H9 (cell line): ENCODE data around the gene NACC2. TPM values are rescaled to one million over a fixed set of nuclear protein-coding genes. Genes with fewer than 3 reads are reported as not detected.

Source experiments
- DNase-seq: peaks from one replicate; pipeline ENCODE4 v3.0.0-alpha.2; 2017
- H2AFZ ChIP-seq: one replicate; pipeline ENCODE4 v1.6.1; 2013; ENCODE audit warnings: mild to moderate bottlenecking, low read length, control low read depth, moderate library complexity
- H2AK5ac ChIP-seq: 2 replicates; pipeline ENCODE4 v1.6.1; 2013; ENCODE audit warnings: low read length, control low read depth, mixed read lengths; ENCODE audit not compliant: insufficient read length
- H2BK120ac ChIP-seq: one replicate; pipeline ENCODE4 v1.6.1; 2013; ENCODE audit warnings: low read depth, mild to moderate bottlenecking, low read length, control low read depth, inconsistent platforms; ENCODE audit not compliant: poor library complexity, severe bottlenecking
- H2BK12ac ChIP-seq: 2 replicates; pipeline ENCODE4 v1.6.1; 2013; ENCODE audit warnings: low read length, control low read depth, mixed read lengths, low read depth; ENCODE audit not compliant: insufficient read length
- H2BK15ac ChIP-seq: 2 replicates; pipeline ENCODE4 v1.6.1; 2013; ENCODE audit warnings: low read depth, low read length, control low read depth
- H2BK20ac ChIP-seq: one replicate; pipeline ENCODE4 v1.6.1; 2013; ENCODE audit warnings: low read depth, mild to moderate bottlenecking, low read length, control low read depth, inconsistent platforms; ENCODE audit not compliant: poor library complexity, severe bottlenecking
- H2BK5ac ChIP-seq: 2 replicates; pipeline ENCODE4 v1.6.1; 2013; ENCODE audit warnings: low read length, control low read depth, mixed read lengths; ENCODE audit not compliant: insufficient read length
- H3K14ac ChIP-seq: 2 replicates; pipeline ENCODE4 v1.6.1; 2013; ENCODE audit warnings: low read length, control low read depth; ENCODE audit not compliant: insufficient read depth
- H3K18ac ChIP-seq: 2 replicates; pipeline ENCODE4 v1.6.1; 2013; ENCODE audit warnings: low read depth, mild to moderate bottlenecking, mixed read lengths, low read length, control low read depth; ENCODE audit not compliant: insufficient read length
- H3K23ac ChIP-seq: 2 replicates; pipeline ENCODE4 v1.6.1; 2013; ENCODE audit warnings: low read length, control low read depth, mixed read lengths, low read depth; ENCODE audit not compliant: insufficient read length
- H3K23me2 ChIP-seq: 2 replicates; pipeline ENCODE4 v1.6.1; 2013; ENCODE audit warnings: low read depth, mild to moderate bottlenecking, mixed read lengths, low read length, control low read depth; ENCODE audit not compliant: insufficient read length, poor library complexity, severe bottlenecking
- H3K27ac ChIP-seq: 2 replicates; pipeline ENCODE4 v1.5.1; 2013; ENCODE audit warnings: low read length, control low read depth, mixed read lengths, low read depth; ENCODE audit not compliant: insufficient read length
- H3K27me3 ChIP-seq: 2 replicates; pipeline ENCODE4 v1.6.1; 2013; ENCODE audit warnings: low read length, control low read depth, inconsistent platforms; ENCODE audit not compliant: insufficient read depth
- H3K4ac ChIP-seq: 2 replicates; pipeline ENCODE4 v1.6.1; 2013; ENCODE audit warnings: low read depth, mild to moderate bottlenecking, control low read depth, inconsistent platforms, low read length, moderate library complexity
- H3K4me1 ChIP-seq: 2 replicates; pipeline ENCODE4 v1.6.1; 2013; ENCODE audit warnings: low read length, control low read depth, inconsistent platforms; ENCODE audit not compliant: insufficient read depth
- H3K4me2 ChIP-seq: 2 replicates; pipeline ENCODE4 v1.6.1; 2013; ENCODE audit warnings: low read length, control low read depth, mixed read lengths; ENCODE audit not compliant: insufficient read length, insufficient read depth
- H3K56ac ChIP-seq: 2 replicates; pipeline ENCODE4 v1.6.1; 2013; ENCODE audit warnings: low read depth, mild to moderate bottlenecking, mixed read lengths, low read length, control low read depth; ENCODE audit not compliant: insufficient read length
- H3K79me1 ChIP-seq: 2 replicates; pipeline ENCODE4 v1.6.1; 2013; ENCODE audit warnings: low read depth, mild to moderate bottlenecking, moderate library complexity, low read length, control low read depth, inconsistent platforms; ENCODE audit not compliant: insufficient read depth, poor library complexity, severe bottlenecking
- H3K79me2 ChIP-seq: 2 replicates; pipeline ENCODE4 v1.6.1; 2013; ENCODE audit warnings: low read length, control low read depth, inconsistent platforms; ENCODE audit not compliant: insufficient read depth
- H3K9ac ChIP-seq: 2 replicates; pipeline ENCODE4 v1.6.1; 2013; ENCODE audit warnings: low read length, control low read depth, mixed read lengths; ENCODE audit not compliant: insufficient read length; ENCODE audit errors: extremely low read depth
- H3K9me3 ChIP-seq: one replicate; pipeline ENCODE4 v1.6.1; 2013; ENCODE audit warnings: low read depth, low read length, inconsistent platforms; ENCODE audit not compliant: control insufficient read depth
- H3T11ph ChIP-seq: one replicate; pipeline ENCODE4 v1.6.1; 2013; ENCODE audit warnings: mild to moderate bottlenecking, low read length, control low read depth, inconsistent platforms
- H4K20me1 ChIP-seq: one replicate; pipeline ENCODE4 v1.6.1; 2013; ENCODE audit not compliant: control insufficient read depth, insufficient read length, insufficient read depth
- H4K5ac ChIP-seq: 2 replicates; pipeline ENCODE4 v1.6.1; 2013; ENCODE audit warnings: low read depth, mild to moderate bottlenecking, mixed read lengths, low read length, control low read depth; ENCODE audit not compliant: insufficient read length
- H4K8ac ChIP-seq: replicated peaks from 2 replicates; pipeline ENCODE4 v1.6.1; 2013; ENCODE audit warnings: low read length, control low read depth, mixed read lengths, low read depth; ENCODE audit not compliant: insufficient read length
- H4K91ac ChIP-seq: 2 replicates; pipeline ENCODE4 v1.6.1; 2013; ENCODE audit warnings: low read depth, mild to moderate bottlenecking, moderate library complexity, mixed read lengths, low read length, control low read depth; ENCODE audit not compliant: insufficient read length
- H3K27ac Mint-ChIP-seq, 3 experiments: 2 replicates in 2 of 3; 3 replicates in 1 of 3; pipeline ENCODE4 v1.8.0; 2020 to 2021; ENCODE audit warnings: mixed read lengths in 3 of 3, mild to moderate bottlenecking in 1 of 3, moderate library complexity in 1 of 3
- H3K27me3 Mint-ChIP-seq: 2 replicates; pipeline ENCODE4 v1.8.0; 2021; ENCODE audit warnings: low read depth, mild to moderate bottlenecking, moderate library complexity, mixed read lengths
- H3K36me3 Mint-ChIP-seq, 3 experiments: 2 replicates in 2 of 3; 3 replicates in 1 of 3; pipeline ENCODE4 v1.8.0; 2020 to 2021; ENCODE audit warnings: low read depth in 3 of 3, mixed read lengths in 3 of 3; ENCODE audit not compliant: insufficient read depth in 1 of 3
- H3K4me1 Mint-ChIP-seq, 2 experiments: 2 replicates each; pipeline ENCODE4 v1.8.0; 2020; ENCODE audit warnings: mixed read lengths in 2 of 2
- H3K4me3 Mint-ChIP-seq, 2 experiments: 2 replicates in 1 of 2; 3 replicates in 1 of 2; pipeline ENCODE4 v1.8.0; 2020 to 2021; ENCODE audit warnings: mild to moderate bottlenecking in 2 of 2, mixed read lengths in 2 of 2, moderate library complexity in 1 of 2
- H3K9me3 Mint-ChIP-seq, 2 experiments: 2 replicates in 1 of 2; 3 replicates in 1 of 2; pipeline ENCODE4 v1.8.0; 2020; ENCODE audit warnings: mild to moderate bottlenecking in 2 of 2, mixed read lengths in 2 of 2, moderate library complexity in 1 of 2
- WGBS: extraction: QIAGEN DNeasy Blood & Tissue Kit; methylation state at CpG from one replicate; pipeline ENCODE4 v1.1.7; 2013; ENCODE audit warnings: missing lambda C conversion rate, low lambda C conversion rate, mixed read lengths; ENCODE audit not compliant: insufficient read length; ENCODE audit errors: extremely low coverage; 5-methylcytosine and 5-hydroxymethylcytosine counted together
- total RNA-seq: library from RNA; stranded (reverse); gene quantifications from 2 replicates; pipeline ENCODE4 v1.2.1, GENCODE V29; 2021
- TF ChIP-seq, protein P1 (sequence below): fragments of 200-600 bp; sonication (generic); conservative IDR thresholded peaks from 3 replicates; pipeline ENCODE4 v1.8.0; 2021; ENCODE audit warnings: antibody characterized with exemption, mild to moderate bottlenecking

Gene NACC2
- total RNA-seq, 1 experiment from 2014 or later = 11.5 TPM

DNA sequence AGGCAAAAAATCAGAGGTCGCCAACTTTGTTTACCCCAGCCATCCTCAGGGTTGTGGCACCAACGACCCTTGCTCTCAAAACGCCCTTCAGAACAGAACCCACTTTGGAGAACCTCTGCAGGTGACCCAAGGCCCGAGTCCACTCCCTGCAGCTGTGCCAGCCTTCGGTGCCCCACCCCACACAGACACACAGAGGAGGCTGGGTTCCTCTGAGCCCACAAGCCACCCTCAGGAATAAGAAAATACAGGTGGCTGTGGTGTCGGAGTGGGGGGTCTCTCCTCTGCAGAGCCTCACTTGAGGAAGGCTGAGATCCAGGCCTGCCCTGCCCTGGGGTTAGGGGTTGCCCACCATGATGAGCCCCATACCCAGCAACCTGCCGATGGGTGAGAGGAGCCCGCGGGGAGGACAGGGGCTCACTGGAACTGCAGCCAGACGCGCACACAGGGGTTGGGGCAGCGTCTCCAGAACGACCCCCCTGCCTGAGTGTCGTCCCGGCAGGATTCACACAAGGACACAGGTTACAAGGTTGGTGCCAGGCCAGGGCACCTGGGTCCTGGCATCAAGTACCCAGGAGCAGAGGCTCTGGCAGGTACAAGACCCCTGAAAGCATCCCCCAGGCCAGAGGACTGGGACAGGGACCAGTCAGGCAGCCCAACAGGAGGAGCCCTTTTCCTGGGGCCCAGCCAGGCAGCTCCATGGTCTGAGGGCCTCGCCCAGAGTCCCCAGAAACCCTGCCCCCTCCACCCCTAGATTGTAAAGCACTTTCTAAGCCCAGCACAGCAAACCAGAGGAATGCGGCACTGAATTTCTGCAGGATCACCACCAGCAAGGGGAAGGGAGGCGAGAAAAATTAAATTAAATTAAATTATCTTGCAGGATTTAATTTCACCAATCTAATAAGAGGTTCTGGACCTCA lies 40.0 kb downstream of the NACC2 start:
- no peak overlapping the region for H2AK5ac ChIP-seq
- Mint-ChIP-seq H3K27me3 (no peaks in the 10 kb centered on the region), H3K36me3 (peaks cover 0 to 2% (median 0%) of the 10 kb centered on the region in 3 experiments; a peak in 2 of 7 replicates), H3K27ac (peak overlapping the region in 1 of 3 experiments; percentile 84; a peak in 1 of 7 replicates), H3K9me3 (no peaks in the 10 kb centered on the region), H3K4me1 (peaks cover 30 to 42% of the 10 kb centered on the region in 2 experiments), H3K4me3 (no peak overlapping the region)
- DNase-seq = no peak
- H3K27ac ChIP-seq = no peak overlapping the region
- H3K4me1 ChIP-seq = no peaks in the 10 kb centered on the region
- peaks cover 7% of the 10 kb centered on the region for H3K23me2 ChIP-seq
- H4K20me1 ChIP-seq = no peaks in the 10 kb centered on the region
- no peak overlapping the region for H4K91ac ChIP-seq
- no peak overlapping the region for H4K8ac ChIP-seq
- H3K56ac ChIP-seq = no peak overlapping the region
- no peak overlapping the region for H2BK120ac ChIP-seq
- H3K79me2 ChIP-seq = no peaks in the 10 kb centered on the region
- no peak overlapping the region for H2BK15ac ChIP-seq
- no peak overlapping the region for H2BK20ac ChIP-seq
- no peaks in the 10 kb centered on the region for H3K27me3 ChIP-seq
- no peak overlapping the region for H2BK12ac ChIP-seq
- no peak overlapping the region for H2BK5ac ChIP-seq
- TF ChIP-seq, protein P1, sequence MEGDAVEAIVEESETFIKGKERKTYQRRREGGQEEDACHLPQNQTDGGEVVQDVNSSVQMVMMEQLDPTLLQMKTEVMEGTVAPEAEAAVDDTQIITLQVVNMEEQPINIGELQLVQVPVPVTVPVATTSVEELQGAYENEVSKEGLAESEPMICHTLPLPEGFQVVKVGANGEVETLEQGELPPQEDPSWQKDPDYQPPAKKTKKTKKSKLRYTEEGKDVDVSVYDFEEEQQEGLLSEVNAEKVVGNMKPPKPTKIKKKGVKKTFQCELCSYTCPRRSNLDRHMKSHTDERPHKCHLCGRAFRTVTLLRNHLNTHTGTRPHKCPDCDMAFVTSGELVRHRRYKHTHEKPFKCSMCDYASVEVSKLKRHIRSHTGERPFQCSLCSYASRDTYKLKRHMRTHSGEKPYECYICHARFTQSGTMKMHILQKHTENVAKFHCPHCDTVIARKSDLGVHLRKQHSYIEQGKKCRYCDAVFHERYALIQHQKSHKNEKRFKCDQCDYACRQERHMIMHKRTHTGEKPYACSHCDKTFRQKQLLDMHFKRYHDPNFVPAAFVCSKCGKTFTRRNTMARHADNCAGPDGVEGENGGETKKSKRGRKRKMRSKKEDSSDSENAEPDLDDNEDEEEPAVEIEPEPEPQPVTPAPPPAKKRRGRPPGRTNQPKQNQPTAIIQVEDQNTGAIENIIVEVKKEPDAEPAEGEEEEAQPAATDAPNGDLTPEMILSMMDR = no peak
- H3K4ac ChIP-seq = no peak overlapping the region
- no peak overlapping the region; the same call in 1 of the 2 replicates for H3K14ac ChIP-seq
- no peaks in the 10 kb centered on the region for H3K9me3 ChIP-seq
- no peaks in the 10 kb centered on the region for H3K79me1 ChIP-seq
- no CpG with 5 or more reads among the region's 18 CpGs for WGBS
- H3K23ac ChIP-seq = no peak overlapping the region
- no peak overlapping the region for H3K4me2 ChIP-seq
- no peak overlapping the region for H3T11ph ChIP-seq
- H3K9ac ChIP-seq = no peak overlapping the region
- H2AFZ ChIP-seq = no peak overlapping the region
- H3K18ac ChIP-seq = no peak overlapping the region
- no peak overlapping the region for H4K5ac ChIP-seq
